ENCODE data around the gene AQP10. TPM values are rescaled to one million over a fixed set of nuclear protein-coding genes. Genes with fewer than 3 reads are reported as not detected.
A peak's percentile ranks its signal among the peaks of the same experiment; 100 is the strongest.

AQP10 gene
- total and polyA plus RNA-seq, 2 experiments from 2014 or later: 4.8 to 20.6 TPM

- peak; percentile 91 to 92 for DNase-seq (ENCODE audit: low read depth in 1 of 2, low spot score in 1 of 2)
- TF ChIP-seq, protein P1, sequence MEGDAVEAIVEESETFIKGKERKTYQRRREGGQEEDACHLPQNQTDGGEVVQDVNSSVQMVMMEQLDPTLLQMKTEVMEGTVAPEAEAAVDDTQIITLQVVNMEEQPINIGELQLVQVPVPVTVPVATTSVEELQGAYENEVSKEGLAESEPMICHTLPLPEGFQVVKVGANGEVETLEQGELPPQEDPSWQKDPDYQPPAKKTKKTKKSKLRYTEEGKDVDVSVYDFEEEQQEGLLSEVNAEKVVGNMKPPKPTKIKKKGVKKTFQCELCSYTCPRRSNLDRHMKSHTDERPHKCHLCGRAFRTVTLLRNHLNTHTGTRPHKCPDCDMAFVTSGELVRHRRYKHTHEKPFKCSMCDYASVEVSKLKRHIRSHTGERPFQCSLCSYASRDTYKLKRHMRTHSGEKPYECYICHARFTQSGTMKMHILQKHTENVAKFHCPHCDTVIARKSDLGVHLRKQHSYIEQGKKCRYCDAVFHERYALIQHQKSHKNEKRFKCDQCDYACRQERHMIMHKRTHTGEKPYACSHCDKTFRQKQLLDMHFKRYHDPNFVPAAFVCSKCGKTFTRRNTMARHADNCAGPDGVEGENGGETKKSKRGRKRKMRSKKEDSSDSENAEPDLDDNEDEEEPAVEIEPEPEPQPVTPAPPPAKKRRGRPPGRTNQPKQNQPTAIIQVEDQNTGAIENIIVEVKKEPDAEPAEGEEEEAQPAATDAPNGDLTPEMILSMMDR (IDR thresholded peaks at IDR 0.05; ENCODE audit: low read depth, low read length): peak; percentile 82
- Histone ChIP-seq H3K9me3 (ENCODE audit: low read depth) (no peaks in the 10 kb centered on the region), H3K27me3 (no peaks in the 10 kb centered on the region), H3K27ac (peak overlapping the region; percentile 88), H3K4me1 (ENCODE audit: low read depth) (peaks cover 32% of the 10 kb centered on the region), H3K36me3 (peaks cover 4% of the 10 kb centered on the region), H3K4me3 (peak overlapping the region; percentile 94)
Observed at GRCh38 chr1:154325583-154326545, 5.0 kb downstream of the AQP10 start.

DNA sequence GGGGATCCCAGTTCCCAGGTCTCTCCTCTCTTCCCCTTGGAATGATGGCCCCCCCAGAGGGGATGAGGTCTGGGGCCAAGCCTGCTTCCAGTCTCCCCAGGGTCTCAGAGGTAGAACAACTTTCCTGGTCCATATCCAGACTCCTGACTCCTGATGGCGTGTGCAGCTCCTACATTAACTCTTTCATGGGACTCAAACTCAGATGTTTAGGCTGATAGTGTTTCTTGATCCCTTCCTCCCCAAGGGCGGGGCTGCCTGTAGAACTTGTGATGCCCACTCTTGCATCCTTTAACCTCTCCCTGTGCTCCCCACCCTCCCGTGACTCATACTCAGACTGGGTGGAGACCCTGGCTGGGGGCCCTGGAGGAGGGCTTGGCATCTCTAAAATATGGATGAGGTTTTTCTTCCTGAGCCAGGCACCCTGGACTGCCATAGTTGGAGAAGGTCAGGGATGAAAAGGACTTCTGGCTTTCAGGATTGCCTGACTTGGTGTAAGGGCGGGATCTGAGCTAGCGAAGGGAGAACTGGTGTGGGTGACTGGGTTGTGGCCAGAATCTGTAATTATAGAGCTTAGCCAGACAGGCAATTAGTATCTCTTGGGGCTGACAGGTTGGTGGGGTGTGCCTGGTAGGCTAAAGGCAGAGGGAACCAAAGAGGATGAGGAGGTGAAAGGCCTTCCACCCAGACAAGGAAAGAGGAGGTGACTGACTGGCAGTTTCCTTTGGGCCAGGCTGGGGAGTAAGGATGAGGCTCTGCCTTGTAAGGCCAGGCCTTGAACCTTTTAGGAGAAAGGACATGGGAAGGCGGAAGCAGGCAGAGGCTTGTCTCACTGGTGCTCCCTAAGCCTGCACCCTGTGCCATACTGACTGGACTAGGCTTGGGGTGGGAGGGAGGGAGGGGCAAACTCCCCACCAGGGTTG is 5.9 kb downstream of the AQP10 start:
- Histone ChIP-seq H3K36me3 (peaks cover 13% of the 10 kb centered on the region), H3K4me3 (peak overlapping the region; percentile 94), H3K27me3 (no peaks in the 10 kb centered on the region), H3K27ac (peak overlapping the region; percentile 88), H3K9me3 (ENCODE audit: low read depth) (no peaks in the 10 kb centered on the region), H3K4me1 (ENCODE audit: low read depth) (peaks cover 27% of the 10 kb centered on the region)
- peak in 1 of 2 donors; percentile 46 for DNase-seq (ENCODE audit: low read depth in 1 of 2, low spot score in 1 of 2)
- TF ChIP-seq, protein P1 (IDR thresholded peaks at IDR 0.05; ENCODE audit: low read depth, low read length): no peak

- H3K9me3 ChIP-seq (ENCODE audit: low read depth): no peaks in the 10 kb centered on the region
- DNase-seq (ENCODE audit: low read depth in 1 of 2, low spot score in 1 of 2): no peak
- peaks cover 27% of the 10 kb centered on the region for H3K4me1 ChIP-seq (ENCODE audit: low read depth)
- TF ChIP-seq, protein P1 (IDR thresholded peaks at IDR 0.05; ENCODE audit: low read depth, low read length): no peak
- H3K27ac ChIP-seq: peak overlapping the region; percentile 88
- H3K36me3 ChIP-seq: peaks cover 22% of the 10 kb centered on the region
- H3K27me3 ChIP-seq: no peaks in the 10 kb centered on the region
- H3K4me3 ChIP-seq: peak overlapping the region; percentile 28
Observed at GRCh38 chr1:154327466-154328317, 6.8 kb downstream of the AQP10 start.

- peaks cover 27% of the 10 kb centered on the region for H3K4me1 ChIP-seq (ENCODE audit: low read depth)
- peak; percentile 77 to 80 for DNase-seq (ENCODE audit: low read depth in 1 of 2, low spot score in 1 of 2)
- peak overlapping the region; percentile 28 for H3K4me3 ChIP-seq
- H3K9me3 ChIP-seq (ENCODE audit: low read depth): no peaks in the 10 kb centered on the region
- H3K27ac ChIP-seq: no peak overlapping the region
- no peaks in the 10 kb centered on the region for H3K27me3 ChIP-seq
- H3K36me3 ChIP-seq: peaks cover 27% of the 10 kb centered on the region
- TF ChIP-seq, protein P1 (IDR thresholded peaks at IDR 0.05; ENCODE audit: low read depth, low read length): no peak
Observed at GRCh38 chr1:154328318-154329151, 7.6 kb downstream of the AQP10 start.

Measured in cardiac muscle cell (in vitro differentiated cells and primary cell).